K562 (cell line): Measurements from ENCODE around the gene CT45A9. TPM values are rescaled to one million over a fixed set of nuclear protein-coding genes. Genes with fewer than 3 reads are reported as not detected.

ENCODE experiments used
- ATAC-seq: fragments of 200-7000 bp; cut with Tn5 transposase; 3 replicates; pipeline ENCODE4 v1.9.1; 2020; ENCODE audit warnings: moderate library complexity
- BruUV-seq: library from RNA; stranded (reverse); fragments of 400-500 nt; replicated peaks from 2 replicates; lab custom pipeline; 2021; lab: Mats Ljungman, UMichigan
- CTCF ChIA-PET: fragments of 300-600 bp; formaldehyde crosslinking; extraction: SDS; loops from one replicate; lab custom pipeline; 2021; ENCODE audit warnings: low intra/inter-chr PET ratio; lab: Yijun Ruan, JAX
- POLR2A ChIA-PET: fragments of 300-600, 350-650 bp; sonication (Branson Sonifier 250); formaldehyde crosslinking; extraction: SDS; loops from one replicate; lab custom pipeline; 2021; ENCODE audit warnings: antibody characterized with exemption, inconsistent platforms; lab: Yijun Ruan, JAX
- DNase-seq, 4 experiments: peaks; one replicate each; pipeline versions ENCODE4 v3.0.0 to v3.0.0-alpha.2; 2011 to 2018; ENCODE audit warnings: low spot score in 3 of 4, mixed read lengths in 3 of 4; ENCODE audit errors: extremely low read depth in 1 of 4
- FAIRE-seq: peaks from 2 replicates; lab custom pipeline; 2011; peaks lifted over from hg19 to GRCh38; lab: Jason Lieb, UNC
- H2AFZ ChIP-seq: 2 replicates; pipeline ENCODE4 v1.6.0; 2011; ENCODE audit warnings: low read depth, low read length, control low read depth, inconsistent platforms
- H3K27ac ChIP-seq: fragments of 200-600 bp; 3 replicates; pipeline ENCODE4 v1.8.0; 2011; ENCODE audit warnings: low read depth, mild to moderate bottlenecking, control low read depth, inconsistent platforms, low read length, moderate library complexity, mixed read lengths; ENCODE audit errors: extremely low read depth
- H3K27me3 ChIP-seq, 2 experiments: fragments of 300-600 bp in 1 of 2; 2 replicates in 1 of 2; 3 replicates in 1 of 2; pipeline versions ENCODE4 v1.6.0 to v1.8.0; 2011; ENCODE audit warnings: inconsistent platforms in 2 of 2, low read length in 2 of 2, mild to moderate bottlenecking in 1 of 2, mixed read lengths in 1 of 2, moderate library complexity in 1 of 2; ENCODE audit not compliant: control insufficient read depth in 2 of 2, insufficient read depth in 2 of 2
- H3K36me3 ChIP-seq: fragments of 300-600 bp; 3 replicates; pipeline ENCODE4 v1.8.0; 2011; ENCODE audit warnings: mild to moderate bottlenecking, low read length, inconsistent platforms; ENCODE audit not compliant: control insufficient read depth, insufficient read depth
- H3K4me1 ChIP-seq, 2 experiments: fragments of 200-600 bp in 1 of 2; replicated peaks in 1 of 2; 2 replicates in 1 of 2; 3 replicates in 1 of 2; pipeline versions ENCODE4 v1.5.1 to v1.8.0; 2011; ENCODE audit warnings: inconsistent platforms in 2 of 2, low read length in 2 of 2, mild to moderate bottlenecking in 1 of 2, mixed read lengths in 1 of 2, moderate library complexity in 1 of 2; ENCODE audit not compliant: control insufficient read depth in 2 of 2, insufficient read depth in 2 of 2
- H3K4me2 ChIP-seq: 2 replicates; pipeline ENCODE4 v1.6.1; 2011; ENCODE audit warnings: low read length, control low read depth, inconsistent platforms, mixed read lengths; ENCODE audit not compliant: insufficient read depth
- H3K4me3 ChIP-seq: fragments of 200-600 bp; sonication (generic), shearing (Covaris generic); 2 replicates; pipeline ENCODE4 v1.5.1; 2016; ENCODE audit warnings: control low read depth, inconsistent platforms
- H3K79me2 ChIP-seq: fragments of 200-600 bp; 3 replicates; pipeline ENCODE4 v1.8.0; 2011; ENCODE audit warnings: low read length, inconsistent platforms; ENCODE audit not compliant: control insufficient read depth, insufficient read depth
- H3K9ac ChIP-seq, 2 experiments: 2 replicates each; pipeline versions ENCODE4 v1.6.0 to v1.6.1; 2011; ENCODE audit warnings: low read depth in 2 of 2, low read length in 2 of 2, control low read depth in 1 of 2, inconsistent platforms in 1 of 2, mild to moderate bottlenecking in 1 of 2, mixed read lengths in 1 of 2; ENCODE audit not compliant: insufficient read depth in 1 of 2
- H3K9me1 ChIP-seq: one replicate; pipeline ENCODE4 v1.6.0; 2011; ENCODE audit warnings: inconsistent platforms, mild to moderate bottlenecking, low read length, moderate library complexity; ENCODE audit not compliant: control insufficient read depth, insufficient read depth
- H3K9me3 ChIP-seq: replicated peaks from 2 replicates; pipeline ENCODE4 v1.5.1; 2011; ENCODE audit warnings: low read depth, low read length, inconsistent platforms; ENCODE audit not compliant: control insufficient read depth, insufficient read depth
- H4K20me1 ChIP-seq: replicated peaks from 2 replicates; pipeline ENCODE4 v1.6.1; 2011; ENCODE audit warnings: low read length, inconsistent platforms, mixed read lengths; ENCODE audit not compliant: control insufficient read depth, insufficient read depth
- BCOR ChIP-seq: fragments of 450-650 bp; IDR thresholded peaks from 2 replicates; pipeline ENCODE4 v1.6.1; 2016
- CAMTA2 ChIP-seq: fragments of 250-450 bp; sonication (Bioruptor Pico); conservative IDR thresholded peaks from 2 replicates; pipeline ENCODE4 v1.5.1; 2022
- CREB1 ChIP-seq, 2 experiments: sonication (generic) in 1 of 2; formaldehyde crosslinking in 1 of 2; IDR thresholded peaks; 2 replicates each; pipeline versions ENCODE4 v1.6.1 to v1.8.0; 2012 to 2022; ENCODE audit warnings: inconsistent platforms in 1 of 2, mild to moderate bottlenecking in 1 of 2, missing genetic modification reagents in 1 of 2, moderate library complexity in 1 of 2
- DACH1 ChIP-seq: fragments of 450-650 bp; IDR thresholded peaks from 2 replicates; pipeline ENCODE4 v1.6.1; 2018; ENCODE audit not compliant: partially characterized antibody
- DEAF1 ChIP-seq: fragments of 450-650 bp; formaldehyde crosslinking; IDR thresholded peaks from 2 replicates; pipeline ENCODE4 v1.4.0; 2020; ENCODE audit warnings: mild to moderate bottlenecking, moderate library complexity
- FOSL1 ChIP-seq: fragments of 200-800 bp; sonication (Bioruptor generic); conservative IDR thresholded peaks from 2 replicates; pipeline ENCODE4 v1.6.1; 2016; ENCODE audit warnings: missing genetic modification characterization, missing compliant biosample characterization
- HDAC6 ChIP-seq: IDR thresholded peaks from 2 replicates; pipeline ENCODE4 v1.6.1; 2012; ENCODE audit warnings: low read depth, mild to moderate bottlenecking, control low read depth, inconsistent platforms, low read length, moderate library complexity
- HDGF ChIP-seq: fragments of 450-650 bp; IDR thresholded peaks from 2 replicates; pipeline ENCODE4 v1.6.1; 2016
- PHF20 ChIP-seq: fragments of 450-650 bp; IDR thresholded peaks from 2 replicates; pipeline ENCODE4 v1.6.1; 2018; ENCODE audit not compliant: partially characterized antibody
- PPARD ChIP-seq: fragments of 250-450 bp; sonication (Bioruptor Pico); IDR thresholded peaks from 2 replicates; pipeline ENCODE4 v1.8.0; 2022; ENCODE audit warnings: inconsistent platforms, mild to moderate bottlenecking, moderate library complexity
- RBM17 ChIP-seq: fragments of 200-400 bp; formaldehyde crosslinking; IDR thresholded peaks from 2 replicates; pipeline ENCODE4 v1.6.1; 2017; ENCODE audit warnings: low read depth, mild to moderate bottlenecking, low read length, borderline replicate concordance
- SRSF3 ChIP-seq: fragments of 200-400 bp; formaldehyde crosslinking; IDR thresholded peaks from 2 replicates; pipeline ENCODE4 v1.6.1; 2016; ENCODE audit warnings: mild to moderate bottlenecking, low read length, moderate library complexity; ENCODE audit not compliant: insufficient read depth
- TOE1 ChIP-seq, 2 experiments: fragments of 450-650 bp in 1 of 2; sonication (generic) in 1 of 2; formaldehyde crosslinking in 1 of 2; IDR thresholded peaks; 2 replicates each; pipeline versions ENCODE4 v1.7.1 to v1.8.0; 2016 to 2022; ENCODE audit warnings: borderline replicate concordance in 2 of 2, mild to moderate bottlenecking in 2 of 2, antibody characterized with exemption in 1 of 2, inconsistent platforms in 1 of 2, low read depth in 1 of 2, missing genetic modification reagents in 1 of 2, moderate library complexity in 1 of 2
- ZNF197 ChIP-seq: fragments of 200-800 bp; sonication (Bioruptor generic); IDR thresholded peaks from 2 replicates; pipeline ENCODE4 v1.6.1; 2016; ENCODE audit warnings: low read depth, missing genetic modification characterization, missing compliant biosample characterization
- ZNF511 ChIP-seq: sonication (generic); formaldehyde crosslinking; IDR thresholded peaks from 2 replicates; pipeline ENCODE4 v1.8.0; 2022; ENCODE audit warnings: mild to moderate bottlenecking, missing genetic modification reagents
- WGBS: fragments of 100-300 bp; shearing (Covaris generic); methylation state at CpG from one replicate; pipeline ENCODE4 v1.1.6; 2016; ENCODE audit warnings: low coverage, mixed read lengths; ENCODE audit not compliant: insufficient coverage; ENCODE audit errors: missing lambda C conversion rate; 5-methylcytosine and 5-hydroxymethylcytosine counted together
- in situ Hi-C: fragments of 300-500 bp; cut with MboI; formaldehyde crosslinking; loops from 4 replicates; pipeline ENCODE4 v1.15.0; 2018; ENCODE audit warnings: inconsistent platforms, mixed read lengths
- intact Hi-C: fragments of 100-400 bp; cut with micrococcal nuclease; formaldehyde crosslinking; loops from 2 replicates; pipeline ENCODE4 v1.14.2; 2022
- polyA plus RNA-seq, 8 experiments: library from polyadenylated mRNA; depleted of rRNA in 4 of 8; stranded (reverse) in 5 of 8; unstranded in 3 of 8; fragments of >200 nt; fragmentation: Nextera tagmentation in 2 of 8; fragmentation: Illumina TruSeq in 1 of 8; extraction: Ambion mirVana in 2 of 8; extraction: Trizol in 1 of 8; gene quantifications; 2 replicates each; pipeline versions ENCODE4 v1.2.1 to v1.2.3, GENCODE V29; 2011 to 2014; ENCODE audit warnings: inconsistent platforms in 1 of 8, missing spikeins in 1 of 8
- total RNA-seq, 7 experiments: library from RNA; depleted of rRNA in 6 of 7; stranded (reverse); fragments of >200 nt in 6 of 7; fragmentation: Illumina TruSeq in 2 of 7; extraction: Trizol in 2 of 7; gene quantifications; 2 replicates each; pipeline versions ENCODE4 v1.2.1 to v1.2.3, GENCODE V29; 2011 to 2021; ENCODE audit warnings: low replicate concordance in 1 of 7

CT45A9 gene
- total and polyA plus RNA-seq, 9 of the 15 experiments (the other 6 are each of a cell fraction or from before 2014, with no cell fraction given) = 6.5 to 27.7 (median 9.6) TPM; not detected in 4

- 3% methylated on average over 6 of the region's 11 CpGs for WGBS
- H3K9me3 ChIP-seq = peaks cover 9% of the 10 kb centered on the region; the same call in 1 of the 2 replicates
- peak overlapping the region; percentile 81 for H3K4me2 ChIP-seq
- intact Hi-C loops (no loop called here), in situ Hi-C loops (no loop called here)
- POLR2A ChIA-PET = interaction anchor here (0.9 to 1.4 kb wide), 2 partner anchors 39 to 270 kb away, joined by 3 to 4 read pairs; no protein-coding TSS in a partner anchor
- H3K9ac ChIP-seq = peak overlapping the region; percentile 94 to 95
- ATAC-seq = peak; percentile 68
- H3K27me3 ChIP-seq = no peaks in the 10 kb centered on the region
- no peaks in the 10 kb centered on the region for H3K9me1 ChIP-seq
- peaks cover 0 to 5% of the 10 kb centered on the region in 2 experiments; a peak in 2 of 5 replicates for H3K4me1 ChIP-seq
- CTCF ChIA-PET = no interaction called here
- H3K27ac ChIP-seq = peak overlapping the region; percentile 95
- no peak for FAIRE-seq
- H3K4me3 ChIP-seq = peak overlapping the region; percentile 69
- peak; percentile 25 to 52 (median 26) for DNase-seq
- peaks cover 58% of the 10 kb centered on the region for H3K79me2 ChIP-seq
- BruUV-seq = no TSS peak
- H4K20me1 ChIP-seq = no peaks in the 10 kb centered on the region
- peak overlapping the region; percentile 88 for H2AFZ ChIP-seq
- peaks cover 17% of the 10 kb centered on the region; the same call in 1 of the 3 replicates for H3K36me3 ChIP-seq
- 0 out of 2 replicates have a peak, but pooled peaks have one; percentile 16 for TF ChIP-seq ZNF511 (CRISPR knock-in tag)
- TF ChIP-seq CREB1 (IDR thresholded peaks at IDR 0.05) = no peak
- no peak for TF ChIP-seq CREB1 (CRISPR knock-in tag; IDR thresholded peaks at IDR 0.05)
- no peak for TF ChIP-seq PHF20
- no peak for TF ChIP-seq FOSL1 (tag)
- no peak for TF ChIP-seq CAMTA2 (CRISPR knock-in tag)
- no peak for TF ChIP-seq DACH1
- no peak for TF ChIP-seq BCOR
- TF ChIP-seq ZNF197 (CRISPR knock-in tag) = no peak
- no peak for TF ChIP-seq RBM17
- no peak for TF ChIP-seq HDAC6
- no peak for TF ChIP-seq HDGF
- 0 out of 2 replicates have a peak, but pooled peaks have one; percentile 48 for TF ChIP-seq SRSF3
- TF ChIP-seq DEAF1 (CRISPR knock-in tag) = no peak
- no peak for TF ChIP-seq TOE1 (IDR thresholded peaks at IDR 0.05; ENCODE audit: borderline replicate concordance)
- no peak for TF ChIP-seq TOE1 (CRISPR knock-in tag; IDR thresholded peaks at IDR 0.05; ENCODE audit: borderline replicate concordance, low read depth)
- no peak for TF ChIP-seq PPARD
These were observed 21.2 kb upstream of the CT45A9 start for GRCh38 chrX:135892781-135893180.
